CD4-positive, alpha-beta T cell treated with Interleukin-6 for 4 hours (primary cell): ENCODE data around the gene NHLH2.

Source experiments
- DNase-seq: peaks from one replicate; pipeline ENCODE4 v3.0.0-alpha.2; 2020; ENCODE audit warnings: mixed read lengths

NHLH2 gene

DNA sequence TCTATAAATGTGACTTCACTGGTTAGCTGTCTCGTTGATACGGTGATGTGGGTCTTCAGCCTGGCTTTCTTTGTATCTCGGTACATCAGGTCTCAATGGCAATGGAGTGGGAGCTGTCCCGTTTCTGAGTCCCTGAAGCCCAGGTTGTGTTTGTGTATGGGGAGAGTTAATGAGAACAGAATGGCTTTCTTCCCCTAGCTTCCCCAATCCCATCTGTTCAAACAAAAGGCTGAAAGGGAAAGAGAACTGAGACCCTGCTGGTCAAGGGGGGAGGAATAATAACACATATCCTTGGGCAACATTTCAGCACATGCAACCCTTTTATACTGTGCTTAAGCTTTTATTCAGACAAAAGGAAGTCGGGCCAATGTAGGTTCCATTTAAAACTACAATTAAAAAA lies 44.0 kb downstream of the NHLH2 start:
- DNase-seq: no peak

DNA sequence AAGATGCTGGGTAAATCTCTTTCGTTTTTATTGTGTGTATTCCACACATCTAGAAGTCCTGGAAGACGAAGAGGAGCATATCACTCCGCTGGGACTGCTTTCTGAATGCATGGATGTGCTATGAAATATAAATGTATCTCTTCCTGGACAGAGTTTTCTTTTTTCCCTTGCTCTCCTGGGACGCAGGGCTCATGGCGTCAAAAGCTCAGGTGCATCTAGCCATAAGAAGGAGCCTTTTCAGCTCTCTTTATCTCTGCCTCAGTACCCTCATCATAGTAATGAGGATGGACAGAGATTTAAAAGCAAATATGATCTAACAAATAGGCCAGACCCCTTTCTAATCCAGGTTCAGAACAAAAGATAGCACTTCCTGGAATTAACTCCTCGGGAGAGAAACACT lies 44.9 kb downstream of the NHLH2 start:
- no peak for DNase-seq

DNA sequence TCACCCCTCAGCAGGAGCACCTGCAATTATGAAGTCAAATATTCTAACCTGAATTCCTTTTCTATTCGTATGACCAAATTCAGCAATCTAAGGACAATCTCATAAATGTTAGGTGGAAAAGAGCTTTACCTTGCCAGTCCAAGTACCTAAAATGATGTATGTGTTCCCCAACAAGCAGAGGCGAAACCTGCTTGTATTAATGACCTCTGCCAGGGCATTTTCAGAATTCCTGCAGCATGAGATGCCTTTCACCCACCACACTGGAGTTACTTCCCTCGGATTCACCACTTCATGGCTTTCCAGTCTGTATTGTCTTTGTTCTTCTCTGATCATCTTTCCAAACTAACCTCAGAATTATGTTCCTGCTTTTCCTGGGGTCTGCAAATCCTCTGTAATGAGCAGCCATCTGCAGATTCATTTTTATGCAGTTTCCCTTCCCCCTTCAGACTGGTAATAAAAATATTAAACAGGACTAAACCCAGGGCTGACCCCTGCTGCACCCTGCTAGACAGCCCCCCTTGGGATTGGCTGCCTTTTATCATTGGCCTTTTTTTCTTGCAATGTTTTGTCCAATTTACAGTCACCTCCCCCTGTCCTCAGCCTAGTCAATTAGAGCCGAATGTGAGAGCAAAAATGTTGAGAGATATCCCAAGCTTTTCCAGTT lies 45.8 kb downstream of the NHLH2 start:
- no peak for DNase-seq

DNA sequence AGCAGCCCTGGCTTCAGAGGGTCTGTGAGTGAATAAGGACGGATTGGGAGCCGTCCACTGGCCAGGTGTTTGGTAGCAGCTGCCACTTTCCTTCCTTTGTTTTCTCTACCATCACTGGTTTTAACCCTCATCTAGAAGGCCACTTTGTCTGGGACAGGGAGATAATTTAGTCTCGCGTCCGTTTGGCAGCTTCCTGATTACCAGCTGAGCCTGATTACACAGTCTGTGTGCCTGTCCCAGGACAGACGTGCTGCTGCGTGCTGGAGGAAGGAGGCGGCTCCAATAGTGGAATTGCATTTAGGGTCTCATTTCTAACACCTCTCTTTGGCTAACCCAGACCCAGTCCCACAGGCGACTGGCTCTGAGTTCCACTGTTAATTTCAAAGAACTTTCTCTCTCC lies 47.8 kb downstream of the NHLH2 start:
- DNase-seq: no peak

DNA sequence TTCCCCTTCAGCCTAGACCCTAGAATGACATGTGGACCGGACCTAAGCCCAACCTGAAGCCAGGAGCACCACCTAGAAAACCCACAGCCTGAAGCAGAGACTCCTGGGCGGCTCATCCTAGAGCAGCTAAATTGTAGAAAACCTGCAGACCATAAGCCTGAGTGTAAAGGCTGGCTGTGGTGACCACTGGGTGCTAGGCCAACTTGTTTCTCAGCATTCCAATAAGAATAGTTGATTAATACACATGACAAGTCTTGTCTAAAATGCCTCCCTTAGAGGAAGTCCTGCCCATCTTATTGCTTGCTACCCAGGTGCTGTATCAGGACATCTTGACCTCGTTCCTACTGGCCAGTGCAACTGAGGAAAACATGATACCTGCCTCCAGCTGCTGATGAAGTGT lies 49.1 kb downstream of the NHLH2 start:
- DNase-seq: no peak

DNA sequence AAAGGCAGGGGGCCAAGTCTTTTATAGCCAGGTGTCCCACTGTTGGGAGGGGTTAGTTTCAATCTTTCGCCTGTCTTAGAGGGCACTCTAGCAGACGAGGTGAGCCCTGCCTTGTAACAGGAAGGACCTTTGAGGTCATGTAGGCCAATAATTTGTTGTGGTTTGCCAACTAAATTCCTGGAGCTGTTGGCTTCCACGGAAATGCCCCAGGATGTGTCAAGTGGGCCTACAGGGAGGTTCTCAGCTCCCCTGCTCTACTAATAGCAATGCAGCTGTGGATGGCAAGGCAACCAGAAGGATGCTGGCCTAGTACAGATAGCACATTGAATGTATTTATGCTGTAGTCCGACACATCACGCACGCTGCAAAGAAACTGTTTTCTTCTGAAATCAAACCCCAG lies 50.1 kb downstream of the NHLH2 start:
- DNase-seq: no peak

DNA sequence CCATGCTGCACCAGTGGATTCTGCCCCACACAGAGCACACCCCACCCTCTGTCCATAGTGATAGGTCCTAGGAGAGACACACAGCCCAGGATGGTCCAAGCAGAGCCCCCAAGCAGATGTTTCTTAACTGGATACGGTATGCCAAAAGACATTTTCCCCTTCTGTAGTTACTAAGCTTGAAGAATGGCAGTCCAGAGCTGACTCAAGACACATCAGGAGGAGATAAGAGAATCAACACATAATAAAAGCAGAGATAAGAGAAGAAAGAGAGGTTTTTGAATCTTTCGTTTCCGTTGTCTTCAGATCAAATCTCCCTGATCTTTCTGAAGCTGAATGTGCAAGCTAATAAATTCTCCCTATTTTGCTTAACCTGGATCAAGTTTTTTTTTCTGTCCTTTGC lies 50.6 kb downstream of the NHLH2 start:
- DNase-seq: no peak
